HCT116 (cell line): ENCODE data around the gene WDFY2. TPM values are rescaled to one million over a fixed set of nuclear protein-coding genes. Genes with fewer than 3 reads are reported as not detected.
A peak's percentile ranks its signal among the peaks of the same experiment; 100 is the strongest.

Experiments used
- ATAC-seq: fragments of 200-7000 bp; cut with Tn5 transposase; 2 replicates; pipeline ENCODE4 v1.9.1; 2020; ENCODE audit warnings: mild to moderate bottlenecking, moderate library complexity
- BruUV-seq: library from RNA; stranded (reverse); fragments of 400-500 nt; replicated peaks from 2 replicates; lab custom pipeline; 2021; lab: Mats Ljungman, UMichigan
- CTCF ChIA-PET: fragments of 300-600 bp; sonication (Branson Sonifier 250); formaldehyde crosslinking; loops from one replicate; lab custom pipeline; 2021; ENCODE audit warnings: antibody characterized with exemption; lab: Charles Lee
- POLR2A ChIA-PET: fragments of 300-600, 350-600 bp; sonication (Branson Sonifier 250); formaldehyde crosslinking; loops from one replicate; lab custom pipeline; 2021; ENCODE audit warnings: antibody characterized with exemption; lab: Charles Lee
- RAD21 ChIA-PET, 2 experiments: fragments of 300-600 bp; sonication (Branson Sonifier 250); formaldehyde crosslinking; loops; one replicate each; lab custom pipeline; 2023; ENCODE audit warnings: low total read pairs in 2 of 2; ENCODE audit not compliant: uncharacterized antibody in 2 of 2, unreplicated experiment in 2 of 2, low non-redundant PET in 1 of 2; lab: Charles Lee
- DNase-seq: peaks from one replicate; pipeline ENCODE4 v3.0.0-alpha.2; 2010; ENCODE audit warnings: low read depth, low spot score
- H2AFZ ChIP-seq: fragments of 200-600 bp; shearing (Covaris generic), sonication (generic); 2 replicates; pipeline ENCODE4 v1.6.1; 2017; ENCODE audit warnings: low read depth, mixed run types, mixed read lengths, antibody characterized with exemption, low read length; ENCODE audit not compliant: poor library complexity, severe bottlenecking
- H3K27ac ChIP-seq: 2 replicates; pipeline ENCODE4 v1.5.1; 2012; ENCODE audit warnings: low read depth, low read length
- H3K27me3 ChIP-seq: fragments of 200-600 bp; sonication (generic); 2 replicates; pipeline ENCODE4 v1.6.1; 2016; ENCODE audit warnings: mixed run types, low read length, mixed read lengths; ENCODE audit not compliant: insufficient read depth
- H3K36me3 ChIP-seq, 2 experiments: fragments of 200-500 bp in 1 of 2; fragments of 200-600 bp in 1 of 2; sonication (Bioruptor generic) in 1 of 2; sonication (generic) in 1 of 2; 2 replicates each; pipeline versions ENCODE4 v1.5.1 to v1.6.1; 2014 to 2016; ENCODE audit warnings: low read length in 2 of 2, inconsistent platforms in 1 of 2, mixed read lengths in 1 of 2, mixed run types in 1 of 2; ENCODE audit not compliant: insufficient read depth in 2 of 2, control insufficient read depth in 1 of 2
- H3K4me1 ChIP-seq, 2 experiments: fragments of 200-600 bp in 1 of 2; sonication (generic) in 1 of 2; 2 replicates each; pipeline versions ENCODE4 v1.5.1 to v1.6.1; 2012 to 2017; ENCODE audit warnings: low read length in 2 of 2, inconsistent platforms in 1 of 2, mild to moderate bottlenecking in 1 of 2, mixed read lengths in 1 of 2, mixed run types in 1 of 2, moderate library complexity in 1 of 2; ENCODE audit not compliant: insufficient read depth in 2 of 2, control insufficient read depth in 1 of 2
- H3K4me2 ChIP-seq: fragments of 200-600 bp; sonication (generic); 2 replicates; pipeline ENCODE4 v1.6.1; 2017; ENCODE audit warnings: mixed run types, low read length, mixed read lengths
- H3K4me3 ChIP-seq, 2 experiments: fragments of 200-600 bp in 1 of 2; sonication (generic) in 1 of 2; replicated peaks in 1 of 2; 2 replicates each; pipeline ENCODE4 v1.5.1; 2011 to 2016; ENCODE audit warnings: low read length in 2 of 2, control low read depth in 1 of 2, low read depth in 1 of 2, mild to moderate bottlenecking in 1 of 2, mixed read lengths in 1 of 2, mixed run types in 1 of 2
- H3K79me2 ChIP-seq: fragments of 200-600 bp; sonication (generic); 2 replicates; pipeline ENCODE4 v1.6.1; 2017; ENCODE audit warnings: mild to moderate bottlenecking, mixed run types, low read length, moderate library complexity, mixed read lengths; ENCODE audit not compliant: insufficient read depth
- H3K9ac ChIP-seq: fragments of 200-600 bp; sonication (generic); 2 replicates; pipeline ENCODE4 v1.6.1; 2016; ENCODE audit warnings: low read length, mixed read lengths
- H3K9me2 ChIP-seq: fragments of 200-600 bp; sonication (generic), shearing (Covaris generic); 2 replicates; pipeline ENCODE4 v1.6.1; 2017; ENCODE audit warnings: mixed run types, mild to moderate bottlenecking, moderate library complexity; ENCODE audit not compliant: insufficient read depth
- H3K9me3 ChIP-seq, 2 experiments: fragments of 200-500 bp in 1 of 2; fragments of 200-600 bp in 1 of 2; sonication (Bioruptor generic) in 1 of 2; sonication (generic) in 1 of 2; 2 replicates each; pipeline ENCODE4 v1.6.1; 2014 to 2017; ENCODE audit warnings: low read length in 2 of 2, mixed read lengths in 2 of 2, inconsistent platforms in 1 of 2, low read depth in 1 of 2, mild to moderate bottlenecking in 1 of 2, mixed run types in 1 of 2, moderate library complexity in 1 of 2; ENCODE audit not compliant: control insufficient read depth in 1 of 2, insufficient read depth in 1 of 2
- H4K20me1 ChIP-seq: fragments of 200-600 bp; sonication (generic), shearing (Covaris generic); 2 replicates; pipeline ENCODE4 v1.6.1; 2017; ENCODE audit warnings: mixed run types, mild to moderate bottlenecking, moderate library complexity; ENCODE audit not compliant: insufficient read depth
- ATF3 ChIP-seq: IDR thresholded peaks from 2 replicates; pipeline ENCODE4 v1.6.1; 2012
- CBX3 ChIP-seq: IDR thresholded peaks from 2 replicates; pipeline ENCODE4 v1.6.1; 2012; ENCODE audit warnings: low read depth
- CEBPB ChIP-seq: IDR thresholded peaks from 2 replicates; pipeline ENCODE4 v1.6.1; 2012; ENCODE audit warnings: low read depth
- EGR1 ChIP-seq: IDR thresholded peaks from 2 replicates; pipeline ENCODE4 v1.6.1; 2012; ENCODE audit warnings: low read depth
- EZH2 ChIP-seq: fragments of 200-600 bp; sonication (generic); IDR thresholded peaks from 2 replicates; pipeline ENCODE4 v1.6.1; 2017; ENCODE audit warnings: antibody characterized with exemption, mixed run types
- EZH2phosphoT487 ChIP-seq: fragments of 200-600 bp; IDR thresholded peaks from 2 replicates; pipeline ENCODE4 v1.6.1; 2018; ENCODE audit warnings: antibody characterized with exemption, borderline replicate concordance
- FOSL1 ChIP-seq: IDR thresholded peaks from 2 replicates; pipeline ENCODE4 v1.6.1; 2012; ENCODE audit warnings: low read depth
- JUND ChIP-seq: IDR thresholded peaks from 2 replicates; pipeline ENCODE4 v1.6.1; 2012
- MAX ChIP-seq: IDR thresholded peaks from 2 replicates; pipeline ENCODE4 v1.6.1; 2012
- POLR2A ChIP-seq: IDR thresholded peaks from 2 replicates; pipeline ENCODE4 v1.7.0; 2011; ENCODE audit warnings: borderline replicate concordance; ENCODE audit not compliant: insufficient read depth, insufficient read length; ENCODE audit errors: extremely low read depth
- POLR2AphosphoS5 ChIP-seq: IDR thresholded peaks from 2 replicates; pipeline ENCODE4 v1.6.1; 2011; ENCODE audit warnings: mild to moderate bottlenecking, low read depth, low read length, moderate library complexity
- REST ChIP-seq: IDR thresholded peaks from 2 replicates; pipeline ENCODE4 v1.6.1; 2012; ENCODE audit warnings: low read depth
- TCF7L2 ChIP-seq: IDR thresholded peaks from 2 replicates; pipeline ENCODE4 v1.7.0; 2011; ENCODE audit warnings: borderline replicate concordance, inconsistent platforms; ENCODE audit not compliant: insufficient read depth, insufficient read length; ENCODE audit errors: extremely low read depth
- YY1 ChIP-seq: IDR thresholded peaks from 2 replicates; pipeline ENCODE4 v1.6.1; 2011; ENCODE audit warnings: low read length, low read depth, moderate library complexity, mild to moderate bottlenecking; ENCODE audit not compliant: insufficient replicate concordance; ENCODE audit errors: extremely low read depth
- ZBTB33 ChIP-seq: IDR thresholded peaks from 2 replicates; pipeline ENCODE4 v1.6.1; 2011; ENCODE audit warnings: mild to moderate bottlenecking, low read length, moderate library complexity; ENCODE audit not compliant: insufficient replicate concordance; ENCODE audit errors: extremely low read depth
- ZFX ChIP-seq: fragments of 450-650 bp; IDR thresholded peaks from 2 replicates; pipeline ENCODE4 v1.6.1; 2017
- ZNF274 ChIP-seq: fragments of 200-500 bp; sonication (Bioruptor generic); IDR thresholded peaks from 2 replicates; pipeline ENCODE4 v1.6.1; 2014; ENCODE audit warnings: mild to moderate bottlenecking, low read depth, low read length, inconsistent platforms
- intact Hi-C: fragments of 100-400 bp; cut with micrococcal nuclease; formaldehyde crosslinking; loops from 2 replicates; pipeline ENCODE4 v1.10.0; 2022
- total RNA-seq: library from RNA; stranded (reverse); gene quantifications from one replicate; pipeline ENCODE4 v1.2.1, GENCODE V29; 2021; ENCODE audit not compliant: unreplicated experiment

Gene WDFY2
- total RNA-seq, 1 experiment from 2014 or later = 6.1 TPM

GRCh38 chr13:51590971-51591627 lies 6.8 kb downstream of the WDFY2 start:
- Histone ChIP-seq H3K9me3 (no peaks in the 10 kb centered on the region), H3K27me3 (no peaks in the 10 kb centered on the region), H2AFZ (no peak overlapping the region)
- no peak for TF ChIP-seq ZNF274
- no peak for TF ChIP-seq FOSL1
- no peak for TF ChIP-seq JUND
- TF ChIP-seq POLR2A = no peak
- no peak for TF ChIP-seq ZFX
- no peak for TF ChIP-seq ZBTB33
- no peak for TF ChIP-seq ATF3
- no peak for TF ChIP-seq CEBPB
- no peak for TF ChIP-seq REST
- TF ChIP-seq EZH2 = no peak
- TF ChIP-seq POLR2AphosphoS5 = no peak
- TF ChIP-seq MAX = no peak
- TF ChIP-seq EZH2phosphoT487 = no peak
- TF ChIP-seq TCF7L2 = no peak
- no peak for TF ChIP-seq CBX3
- TF ChIP-seq YY1 = no peak
- no peak for TF ChIP-seq EGR1
- TF ChIP-seq, all 23 proteins: peak for 0
- Histone ChIP-seq H3K4me1 (peaks cover 7 to 12% of the 10 kb centered on the region in 2 experiments; a peak in 3 of 4 replicates), H3K79me2 (peaks cover 9% of the 10 kb centered on the region), H3K4me2 (peak overlapping the region; percentile 19), H3K36me3 (no peaks in the 10 kb centered on the region), H4K20me1 (no peaks in the 10 kb centered on the region), H3K4me3 (no peak overlapping the region), H3K9ac (no peak overlapping the region), H3K27ac (no peak overlapping the region), H3K9me2 (no peaks in the 10 kb centered on the region)
- ChIA-PET RAD21 (interaction anchor here in 1 of 2 experiments (1.5 kb wide), 1 partner anchor 207 kb away, joined by 4 read pairs; no protein-coding TSS in a partner anchor), CTCF (interaction anchor here (1.8 kb wide), 1 partner anchor 207 kb away, joined by 5 read pairs; no protein-coding TSS in a partner anchor), POLR2A (interaction anchor here (1.2 kb wide), 1 partner anchor 138 kb away, joined by 7 read pairs; the partner anchor contains the start of gene INTS6)
- BruUV-seq = no TSS peak
- no peak for DNase-seq
- intact Hi-C loops = loop anchor here (5.0 kb wide), 1 partner anchor 51 kb away; no protein-coding TSS in a partner anchor
- peak; percentile 30; the same call in 1 of the 2 replicates for ATAC-seq
